ENCODE data around the gene CORO6.

DNA sequence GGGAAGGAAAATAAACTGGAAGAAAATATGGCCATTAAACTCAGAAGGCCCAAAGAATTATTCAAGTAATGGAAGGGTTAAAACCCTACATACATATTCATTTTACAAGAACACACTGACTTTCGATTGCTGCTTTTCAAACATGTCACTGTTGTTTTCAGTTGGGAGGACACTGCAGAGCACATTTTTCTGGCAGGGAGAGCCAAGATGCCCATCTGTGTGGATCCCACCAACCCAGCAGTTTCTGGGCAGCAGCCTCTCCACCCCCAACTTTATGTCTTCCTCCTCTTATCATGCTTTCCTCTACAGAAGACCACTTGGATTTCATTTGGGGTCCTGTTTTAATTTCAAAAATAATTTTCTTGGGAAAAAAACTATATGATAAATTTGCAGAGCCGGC lies 7.1 kb upstream of the CORO6 start:
- TF ChIP-seq, protein P1, sequence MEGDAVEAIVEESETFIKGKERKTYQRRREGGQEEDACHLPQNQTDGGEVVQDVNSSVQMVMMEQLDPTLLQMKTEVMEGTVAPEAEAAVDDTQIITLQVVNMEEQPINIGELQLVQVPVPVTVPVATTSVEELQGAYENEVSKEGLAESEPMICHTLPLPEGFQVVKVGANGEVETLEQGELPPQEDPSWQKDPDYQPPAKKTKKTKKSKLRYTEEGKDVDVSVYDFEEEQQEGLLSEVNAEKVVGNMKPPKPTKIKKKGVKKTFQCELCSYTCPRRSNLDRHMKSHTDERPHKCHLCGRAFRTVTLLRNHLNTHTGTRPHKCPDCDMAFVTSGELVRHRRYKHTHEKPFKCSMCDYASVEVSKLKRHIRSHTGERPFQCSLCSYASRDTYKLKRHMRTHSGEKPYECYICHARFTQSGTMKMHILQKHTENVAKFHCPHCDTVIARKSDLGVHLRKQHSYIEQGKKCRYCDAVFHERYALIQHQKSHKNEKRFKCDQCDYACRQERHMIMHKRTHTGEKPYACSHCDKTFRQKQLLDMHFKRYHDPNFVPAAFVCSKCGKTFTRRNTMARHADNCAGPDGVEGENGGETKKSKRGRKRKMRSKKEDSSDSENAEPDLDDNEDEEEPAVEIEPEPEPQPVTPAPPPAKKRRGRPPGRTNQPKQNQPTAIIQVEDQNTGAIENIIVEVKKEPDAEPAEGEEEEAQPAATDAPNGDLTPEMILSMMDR (IDR thresholded peaks at IDR 0.05) = no peak
- TF ChIP-seq POLR2A (IDR thresholded peaks at IDR 0.05) = no peak
- no peak for TF ChIP-seq POLR2AphosphoS5 (IDR thresholded peaks at IDR 0.05)
- TF ChIP-seq EP300 (IDR thresholded peaks at IDR 0.05) = no peak
